NCI-H2029 treated with DMSO at 0.1 percent for 48 hours (cell line): ENCODE results near the gene SPTBN1.
"Not testable (repeated sequence)": the region's sequence is repeated elsewhere in the genome, so short reads cannot be mapped to it uniquely, and the experiment has no call there.

Experiments
- DNase-seq: peaks from one replicate; lab custom pipeline; 2025; lab: John Stamatoyannopoulos, UW

Gene SPTBN1

GRCh38 chr2:54503828-54504227 lies 47.7 kb downstream of the SPTBN1 start:
- no peak for DNase-seq

DNA sequence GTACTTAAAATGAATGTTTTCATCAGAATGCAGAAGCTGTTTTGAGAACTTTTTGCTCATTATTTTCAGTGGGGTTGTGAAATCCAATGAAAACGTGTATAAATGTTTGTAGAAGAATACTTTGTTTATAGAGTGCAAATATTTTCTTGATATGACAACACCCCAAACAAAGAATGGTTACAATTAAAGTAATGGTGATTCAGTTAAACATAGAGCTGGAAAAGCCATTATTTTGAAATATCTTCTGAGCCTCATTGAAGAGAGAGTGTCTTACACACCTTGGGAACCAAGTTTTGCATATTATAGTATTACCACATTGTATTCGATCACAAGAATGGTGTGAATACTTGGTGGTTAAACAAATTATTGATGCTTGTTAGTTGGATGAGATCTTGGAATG lies 48.7 kb downstream of the SPTBN1 start:
- no peak for DNase-seq

- DNase-seq = no peak
Observed at GRCh38 chr2:54508541-54508940, 52.4 kb downstream of the SPTBN1 start.

- DNase-seq = not testable (repeated sequence)
Observed at GRCh38 chr2:54509043-54509442, 52.9 kb downstream of the SPTBN1 start.

DNA sequence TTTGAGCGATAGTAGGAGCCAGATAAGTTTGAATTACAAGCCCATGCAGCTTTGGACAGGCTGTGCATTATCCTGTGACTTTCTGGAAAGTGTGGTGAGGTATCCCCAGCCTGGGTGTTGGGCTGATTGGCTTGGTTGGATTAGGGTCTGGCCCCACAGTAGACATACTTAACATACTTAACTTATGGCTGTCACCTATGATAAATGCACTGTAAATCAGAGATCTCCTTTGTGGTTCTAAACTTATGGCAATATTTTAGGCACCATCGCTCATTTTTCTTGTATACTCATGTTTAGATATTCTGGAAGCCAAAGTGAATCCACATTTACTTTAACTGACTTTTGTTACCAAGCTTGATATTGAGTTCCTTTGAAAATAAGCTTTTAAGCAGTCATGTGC lies 54.8 kb downstream of the SPTBN1 start:
- DNase-seq = no peak

GRCh38 chr2:54512183-54512582 lies 56.1 kb downstream of the SPTBN1 start:
- DNase-seq = no peak

DNA sequence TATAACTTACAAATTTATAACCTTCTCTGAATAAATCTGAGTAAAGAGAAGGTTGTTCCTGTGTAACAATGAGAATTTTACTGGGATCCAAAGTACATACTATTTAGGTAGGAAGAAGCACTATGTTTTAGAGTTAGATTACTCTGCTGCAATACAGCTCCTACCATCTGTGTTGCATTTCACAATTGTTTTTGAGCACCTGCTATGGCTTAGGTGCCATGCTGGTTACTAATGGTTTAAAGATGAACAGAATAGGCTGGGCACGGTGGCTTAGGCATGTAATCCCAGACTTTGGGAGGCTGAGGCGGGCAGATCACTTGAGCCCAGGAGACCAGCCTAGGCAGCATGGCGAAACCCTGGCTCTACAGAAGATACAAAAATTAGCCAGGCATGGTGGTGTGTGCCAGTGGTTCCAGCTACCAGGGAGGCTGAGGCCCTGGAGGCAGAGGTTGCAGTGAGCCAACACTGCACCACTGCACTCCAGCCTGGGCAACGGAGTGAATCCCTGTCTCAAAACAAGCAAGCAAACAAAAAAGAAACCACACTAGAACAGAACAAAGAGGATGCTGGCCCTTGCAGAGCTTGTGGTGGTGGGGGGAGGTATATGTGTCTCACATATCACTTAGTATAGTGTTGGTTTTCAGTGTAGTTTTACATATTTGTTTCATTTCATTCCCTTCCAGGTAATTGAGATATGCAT lies 56.7 kb downstream of the SPTBN1 start:
- DNase-seq = peak; percentile 32

GRCh38 chr2:54513363-54513715 lies 57.2 kb downstream of the SPTBN1 start:
- DNase-seq = no peak

GRCh38 chr2:54514822-54515569 lies 58.9 kb downstream of the SPTBN1 start:
- DNase-seq = no peak

DNA sequence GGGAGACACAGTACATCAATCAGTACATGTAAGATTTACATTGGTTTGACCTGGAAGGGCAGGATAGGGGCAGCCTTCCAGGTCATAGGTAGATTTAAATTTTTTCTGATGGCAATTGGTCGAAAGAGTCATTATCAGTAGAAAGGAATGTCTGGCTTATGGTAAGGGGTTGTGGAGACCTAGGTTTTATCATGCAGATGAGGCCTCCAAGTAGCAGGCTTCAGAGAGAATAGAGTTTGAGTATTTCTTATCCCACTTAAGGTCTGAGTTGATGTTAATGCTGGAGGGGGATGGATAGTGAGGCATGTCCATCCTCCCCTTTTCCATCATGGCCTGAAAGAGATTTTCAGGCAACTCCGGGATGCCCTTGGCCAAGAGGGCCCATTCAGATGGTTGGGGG lies 60.7 kb downstream of the SPTBN1 start:
- DNase-seq = no peak

DNA sequence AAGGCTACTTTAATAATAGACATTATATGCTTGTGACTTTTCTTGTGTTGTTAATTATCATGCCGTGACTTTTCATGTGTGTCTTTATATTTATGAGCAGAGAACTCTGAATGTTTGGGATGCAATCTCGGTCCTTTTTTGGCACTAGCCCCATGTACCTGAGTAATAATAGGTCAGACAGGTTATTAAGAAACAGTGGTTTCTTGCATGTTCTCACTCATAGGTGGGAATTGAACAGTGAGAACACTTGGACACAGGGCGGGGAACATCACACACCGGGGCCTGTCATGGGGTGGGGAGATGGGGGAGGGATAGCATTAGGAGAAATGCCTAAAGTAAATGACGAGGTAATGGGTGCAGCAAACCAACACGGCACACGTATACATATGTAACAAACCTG lies 61.9 kb downstream of the SPTBN1 start:
- not testable (repeated sequence) for DNase-seq

DNA sequence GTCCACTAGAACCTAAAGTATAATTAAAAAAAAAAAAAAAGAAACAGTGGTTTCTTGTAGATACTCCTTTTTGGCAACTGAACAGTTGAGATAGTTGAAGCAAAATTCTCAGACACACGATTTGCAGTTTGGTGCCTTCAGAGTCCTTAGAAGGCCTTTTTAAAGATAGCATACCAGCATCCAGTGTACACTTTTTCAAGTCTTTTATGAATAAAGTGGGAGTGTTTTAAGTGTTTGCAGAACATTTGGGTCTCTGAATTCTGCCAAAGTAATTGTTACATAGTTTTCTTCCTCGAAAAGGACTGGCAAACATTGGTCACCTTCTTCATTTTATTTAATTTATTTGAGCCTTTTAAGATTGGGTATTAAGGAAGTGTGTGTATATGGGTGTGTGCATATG lies 62.3 kb downstream of the SPTBN1 start:
- no peak for DNase-seq

DNA sequence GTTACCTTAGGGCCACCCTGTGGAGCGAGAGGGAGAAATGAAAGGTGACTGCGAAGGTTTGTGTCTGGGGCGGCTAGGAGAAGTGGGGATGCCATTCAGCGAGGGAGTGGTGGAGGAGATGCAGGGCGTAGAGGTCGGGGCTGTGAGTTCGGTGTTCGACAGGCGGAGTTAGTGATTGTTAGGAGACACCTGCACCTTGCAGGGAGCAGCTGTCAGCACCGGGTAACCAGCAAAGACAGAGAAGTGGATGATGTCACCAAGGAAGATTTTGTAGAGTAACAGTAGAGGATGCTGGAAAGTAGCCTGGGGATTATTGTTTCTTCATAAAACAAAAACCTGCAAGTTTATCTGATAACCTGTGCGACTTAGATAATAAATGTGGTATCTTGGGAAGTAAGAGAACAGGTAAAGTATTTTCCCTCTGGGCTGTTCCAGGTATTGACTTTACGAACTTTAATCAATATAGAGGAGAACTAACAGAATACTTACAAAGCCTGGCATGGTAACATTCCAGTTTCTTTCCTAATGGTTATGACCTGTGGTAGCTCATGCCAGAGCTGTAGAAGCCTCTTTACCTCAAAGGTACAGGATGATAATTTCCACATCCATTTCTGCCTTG lies 63.8 kb downstream of the SPTBN1 start:
- DNase-seq = no peak

DNA sequence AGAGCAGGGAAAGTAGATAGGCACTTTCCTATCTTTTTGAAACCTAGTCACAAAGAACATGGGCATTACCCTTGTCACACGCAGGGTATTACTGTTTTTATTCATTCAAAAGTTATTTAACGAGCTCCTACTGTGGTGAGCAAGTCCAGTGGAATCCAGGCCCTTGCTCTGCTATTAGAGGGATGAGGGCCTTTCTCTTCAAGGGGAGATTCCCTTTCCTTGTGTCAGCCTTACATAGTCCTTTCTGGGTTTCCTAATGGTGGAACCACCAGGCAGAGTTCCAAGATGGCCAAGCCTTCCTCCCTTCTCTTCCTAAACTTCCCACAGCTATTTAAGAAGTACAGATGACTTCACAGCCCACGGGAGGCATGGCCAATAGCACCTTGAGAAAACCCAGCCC lies 64.6 kb downstream of the SPTBN1 start:
- DNase-seq = no peak

DNA sequence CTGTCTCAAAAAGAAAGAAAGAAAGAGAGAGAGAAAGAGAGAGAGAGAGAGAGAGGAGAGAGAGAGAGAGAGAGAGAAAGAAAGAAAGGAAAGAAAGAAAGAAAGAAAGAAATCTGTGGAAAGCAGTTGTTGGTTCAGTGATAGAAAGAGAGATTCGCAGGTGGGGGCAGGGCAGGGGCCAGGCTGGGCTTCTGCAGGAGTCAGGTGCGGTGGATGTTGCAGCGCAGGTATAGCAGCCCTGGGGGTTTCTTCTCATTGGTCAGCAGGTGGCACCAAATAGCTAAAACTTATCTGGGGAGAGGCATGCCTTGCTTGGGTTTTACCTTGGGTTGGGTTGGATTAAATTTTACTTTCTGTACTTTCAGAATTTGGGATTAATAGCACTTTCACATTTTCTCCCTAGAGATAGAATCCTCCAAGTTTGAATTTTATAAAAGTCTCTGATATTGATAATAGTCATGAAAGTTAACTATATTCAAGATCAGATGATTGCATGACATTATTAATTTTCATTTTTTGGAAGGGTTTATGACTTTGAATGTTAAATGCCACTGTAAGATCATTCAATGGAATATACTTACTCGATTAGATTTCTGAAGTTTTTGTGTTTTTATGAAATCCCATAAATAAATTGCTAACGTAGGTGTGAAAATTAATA lies 66.6 kb downstream of the SPTBN1 start:
- peak; percentile 45 for DNase-seq

DNA sequence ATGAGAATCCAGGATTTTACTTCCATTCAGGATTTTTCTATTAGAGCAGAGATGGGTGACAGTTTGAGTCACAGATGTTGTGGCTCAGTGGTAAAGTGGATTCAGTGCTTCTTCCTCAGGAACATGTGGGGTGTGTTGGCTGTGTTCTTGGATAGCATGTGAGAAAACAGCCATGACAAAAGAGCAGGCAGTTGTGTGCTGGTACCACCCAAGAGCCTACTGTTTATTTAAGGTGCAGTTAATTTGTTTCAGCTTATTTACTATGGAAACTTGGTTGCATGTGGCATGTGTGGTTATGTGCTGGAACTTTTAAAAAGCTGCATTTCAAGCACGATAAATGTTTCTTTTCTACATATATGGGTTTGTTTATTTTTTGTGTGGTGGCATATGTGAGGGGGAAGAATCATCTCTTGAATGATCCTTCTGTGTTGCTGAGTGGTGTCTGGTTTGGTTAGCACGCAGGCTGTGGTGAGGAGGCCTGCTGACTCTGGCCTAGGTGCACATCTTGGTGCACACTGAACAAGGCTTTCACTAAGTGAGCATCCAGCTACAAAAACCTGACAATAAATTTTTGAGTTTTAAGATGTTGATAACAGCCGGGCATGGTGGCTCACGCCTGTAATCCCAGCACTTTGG lies 67.3 kb downstream of the SPTBN1 start:
- DNase-seq = no peak

DNA sequence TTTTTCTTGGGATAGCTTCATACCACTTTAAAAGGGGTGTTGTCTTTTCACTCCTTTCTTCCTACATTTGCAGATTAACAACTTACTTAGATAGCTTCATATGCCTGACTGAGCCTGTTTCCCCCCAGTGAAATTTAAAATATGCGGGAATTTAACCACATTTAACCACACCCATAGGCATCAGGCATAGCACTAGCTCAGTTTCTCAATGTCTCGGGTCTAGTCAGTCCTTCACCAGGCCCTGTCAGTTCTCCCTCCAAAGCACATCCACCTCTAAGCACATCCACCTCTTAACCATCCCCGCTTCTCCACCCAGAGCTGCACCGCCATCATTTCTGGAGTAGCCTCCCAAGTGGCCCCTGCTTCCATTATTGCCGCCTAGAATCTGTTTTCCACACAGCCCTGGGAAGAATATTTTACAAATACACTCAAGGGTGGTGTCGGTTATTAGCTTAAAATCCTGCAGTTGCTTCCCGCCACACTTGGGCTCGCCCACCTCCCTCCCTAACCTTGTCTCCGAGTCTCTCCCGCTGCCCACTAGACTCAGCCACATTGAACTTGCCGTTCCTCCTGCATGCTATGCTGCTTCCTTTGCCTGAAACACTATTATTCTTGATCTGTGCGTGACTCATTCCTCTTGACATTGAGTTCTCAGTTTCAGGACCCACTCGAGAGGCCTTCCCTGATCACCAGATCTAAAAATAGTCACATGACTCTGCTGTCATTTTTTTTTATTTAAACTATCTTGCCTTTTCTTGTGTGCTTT lies 68.3 kb downstream of the SPTBN1 start:
- no peak for DNase-seq

DNA sequence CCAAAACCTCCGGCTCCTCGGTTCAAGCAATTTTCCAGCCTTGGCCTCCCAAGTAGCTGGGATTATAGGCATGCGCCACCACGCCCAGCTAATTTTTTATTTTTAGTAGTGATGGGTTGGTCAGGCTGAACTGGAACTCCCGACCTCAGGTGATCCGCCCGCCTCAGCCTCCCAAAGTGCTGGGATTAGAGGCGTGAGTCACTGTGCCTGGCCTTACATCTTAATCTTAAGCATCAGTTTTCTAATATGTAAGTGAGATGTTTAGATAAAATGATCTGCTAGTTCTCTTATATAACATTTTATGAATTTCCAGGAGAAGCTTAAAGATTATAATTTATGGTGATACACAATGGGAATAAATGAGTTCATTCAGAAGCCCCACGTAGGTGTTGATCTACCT lies 69.2 kb downstream of the SPTBN1 start:
- DNase-seq = no peak

- no peak for DNase-seq
Observed at GRCh38 chr2:54526226-54526879, 70.2 kb downstream of the SPTBN1 start.

- DNase-seq = no peak
Observed at GRCh38 chr2:54528311-54528955, 72.3 kb downstream of the SPTBN1 start.

- not testable (repeated sequence) for DNase-seq
Observed at GRCh38 chr2:54529518-54529917, 73.4 kb downstream of the SPTBN1 start.
